Esophagus squamous epithelium (tissue), 5 donors: Measurements from ENCODE around the gene COL23A1. TPM values are rescaled to one million over a fixed set of nuclear protein-coding genes. Genes with fewer than 3 reads are reported as not detected.

Source experiments
- DNase-seq: peaks from one replicate; lab custom pipeline; 2025; lab: John Stamatoyannopoulos, UW
- H3K27ac ChIP-seq, 4 donors: fragments of 200-600 bp; sonication (generic); one replicate each; pipeline ENCODE4 v1.5.1; 2016 to 2019; ENCODE audit warnings: mild to moderate bottlenecking in 1 of 4
- H3K27me3 ChIP-seq, 4 donors: fragments of 200-600 bp; sonication (generic); 1 replicate in 3 of 4; 2 replicates in 1 of 4; pipeline versions ENCODE4 v1.5.1 to v1.6.0; 2017 to 2021; ENCODE audit warnings: antibody characterized with exemption in 1 of 4
- H3K36me3 ChIP-seq, 3 donors: fragments of 200-600 bp; sonication (generic); one replicate each; pipeline ENCODE4 v1.5.1; 2016 to 2019
- H3K4me1 ChIP-seq, 3 donors: fragments of 200-600 bp; sonication (generic); one replicate each; pipeline ENCODE4 v1.5.1; 2017 to 2019
- H3K4me3 ChIP-seq, 4 donors: fragments of 200-600 bp; sonication (generic); 1 replicate in 3 of 4; 2 replicates in 1 of 4; pipeline ENCODE4 v1.5.1; 2016 to 2019; ENCODE audit warnings: mild to moderate bottlenecking in 2 of 4, moderate library complexity in 1 of 4
- H3K9me3 ChIP-seq, 3 donors: fragments of 200-600 bp; sonication (generic); one replicate each; pipeline ENCODE4 v1.5.1; 2016 to 2019
- POLR2A ChIP-seq, 4 donors: fragments of 450-650 bp; IDR thresholded peaks; one replicate each; pipeline ENCODE4 v1.6.1; 2017; ENCODE audit warnings: antibody characterized with exemption in 4 of 4, mild to moderate bottlenecking in 4 of 4, moderate library complexity in 3 of 4
- WGBS, 2 donors: methylation state at CpG; one replicate each; pipeline ENCODE4 v1.1.5; 2018; 5-methylcytosine and 5-hydroxymethylcytosine counted together
- intact Hi-C: fragments of 100-400 bp; cut with DNase I; formaldehyde crosslinking; loops from one replicate; pipeline ENCODE4 v1.15.0; 2022
- total RNA-seq, 4 donors: library from RNA; depleted of rRNA; stranded (reverse); fragments of >200 nt; gene quantifications; one replicate each; pipeline ENCODE4 v1.1.0, GENCODE V29; 2016
- TF ChIP-seq, protein P1 (sequence below), 6 experiments: fragments of 450-650 bp in 4 of 6; fragments of 200-600 bp in 2 of 6; sonication (generic) in 2 of 6; IDR thresholded peaks; one replicate each; pipeline ENCODE4 v1.5.1; 2016 to 2019; ENCODE audit warnings: antibody characterized with exemption in 6 of 6, mild to moderate bottlenecking in 4 of 6, moderate library complexity in 4 of 6
- donor health status: DM: yes; HTN: yes; CAD: no.

Gene COL23A1
- total RNA-seq, 4 donors from 2014 or later = 0.41 to 1.5 (median 0.44) TPM; not detected in 1

- H3K9me3 ChIP-seq = no peaks in the 10 kb centered on the region
- TF ChIP-seq, protein P1, sequence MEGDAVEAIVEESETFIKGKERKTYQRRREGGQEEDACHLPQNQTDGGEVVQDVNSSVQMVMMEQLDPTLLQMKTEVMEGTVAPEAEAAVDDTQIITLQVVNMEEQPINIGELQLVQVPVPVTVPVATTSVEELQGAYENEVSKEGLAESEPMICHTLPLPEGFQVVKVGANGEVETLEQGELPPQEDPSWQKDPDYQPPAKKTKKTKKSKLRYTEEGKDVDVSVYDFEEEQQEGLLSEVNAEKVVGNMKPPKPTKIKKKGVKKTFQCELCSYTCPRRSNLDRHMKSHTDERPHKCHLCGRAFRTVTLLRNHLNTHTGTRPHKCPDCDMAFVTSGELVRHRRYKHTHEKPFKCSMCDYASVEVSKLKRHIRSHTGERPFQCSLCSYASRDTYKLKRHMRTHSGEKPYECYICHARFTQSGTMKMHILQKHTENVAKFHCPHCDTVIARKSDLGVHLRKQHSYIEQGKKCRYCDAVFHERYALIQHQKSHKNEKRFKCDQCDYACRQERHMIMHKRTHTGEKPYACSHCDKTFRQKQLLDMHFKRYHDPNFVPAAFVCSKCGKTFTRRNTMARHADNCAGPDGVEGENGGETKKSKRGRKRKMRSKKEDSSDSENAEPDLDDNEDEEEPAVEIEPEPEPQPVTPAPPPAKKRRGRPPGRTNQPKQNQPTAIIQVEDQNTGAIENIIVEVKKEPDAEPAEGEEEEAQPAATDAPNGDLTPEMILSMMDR (IDR thresholded peaks at IDR 0.05) = no peak
- no peak for TF ChIP-seq POLR2A (IDR thresholded peaks at IDR 0.05)
- H3K36me3 ChIP-seq = no peaks in the 10 kb centered on the region
- WGBS, 2 donors = 89 to 94% methylated on average over 2 of the region's 2 CpGs
- no peak for DNase-seq
- peaks cover 0 to 11% (median 0%) of the 10 kb centered on the region in 3 donors for H3K4me1 ChIP-seq
- no peak overlapping the region for H3K27ac ChIP-seq
- intact Hi-C loops = no loop called here
- H3K4me3 ChIP-seq = no peak overlapping the region
- H3K27me3 ChIP-seq = peaks cover 0 to 22% (median 0%) of the 10 kb centered on the region in 4 donors
Observed at GRCh38 chr5:178380086-178380485, 210.1 kb downstream of the COL23A1 start.

DNA sequence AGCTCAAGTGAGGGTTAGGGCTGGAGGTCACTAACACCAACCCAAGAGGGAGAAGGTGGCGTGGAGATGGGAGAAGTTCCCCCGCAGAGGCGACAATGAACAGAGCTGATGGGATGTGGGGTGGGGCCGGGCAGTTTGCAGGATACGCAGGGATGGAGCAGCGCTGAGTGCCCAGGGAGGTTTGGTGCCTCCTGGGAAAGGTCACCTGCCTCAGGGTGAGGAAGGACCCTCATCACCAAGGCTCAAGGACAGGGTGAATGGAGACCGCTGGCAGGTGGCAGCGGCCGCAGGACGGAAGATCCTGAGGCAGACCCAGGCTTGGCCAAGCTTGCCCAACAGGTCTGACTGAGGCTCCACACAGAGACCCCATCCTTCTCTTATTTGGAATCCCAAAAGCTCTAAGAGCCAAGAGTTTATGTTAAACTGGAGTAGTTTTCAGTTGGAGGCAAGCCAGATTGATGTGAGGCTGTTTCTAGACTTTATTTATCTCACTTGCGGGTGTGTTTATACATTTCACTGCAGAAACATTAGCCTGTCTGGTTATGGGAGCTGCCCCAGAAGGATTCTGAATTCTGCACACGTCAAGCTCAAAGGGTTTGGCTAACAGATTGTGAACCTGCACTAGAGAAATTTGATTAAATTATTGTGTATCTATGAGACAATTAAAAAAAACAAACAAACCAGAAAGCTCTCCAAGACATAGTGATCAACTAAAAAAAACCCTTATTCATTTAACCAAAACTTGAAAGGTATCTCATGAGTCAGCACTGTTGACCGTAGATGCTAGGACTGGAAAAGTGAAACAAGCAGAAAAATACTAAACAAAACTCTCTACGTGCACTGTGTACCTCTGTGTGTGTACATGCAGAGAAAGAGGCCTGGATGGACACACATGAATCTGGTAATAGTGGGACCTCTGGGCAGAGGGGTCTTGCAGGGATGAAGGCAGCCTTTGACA is 211.4 kb downstream of the COL23A1 start:
- no peak for DNase-seq

DNA sequence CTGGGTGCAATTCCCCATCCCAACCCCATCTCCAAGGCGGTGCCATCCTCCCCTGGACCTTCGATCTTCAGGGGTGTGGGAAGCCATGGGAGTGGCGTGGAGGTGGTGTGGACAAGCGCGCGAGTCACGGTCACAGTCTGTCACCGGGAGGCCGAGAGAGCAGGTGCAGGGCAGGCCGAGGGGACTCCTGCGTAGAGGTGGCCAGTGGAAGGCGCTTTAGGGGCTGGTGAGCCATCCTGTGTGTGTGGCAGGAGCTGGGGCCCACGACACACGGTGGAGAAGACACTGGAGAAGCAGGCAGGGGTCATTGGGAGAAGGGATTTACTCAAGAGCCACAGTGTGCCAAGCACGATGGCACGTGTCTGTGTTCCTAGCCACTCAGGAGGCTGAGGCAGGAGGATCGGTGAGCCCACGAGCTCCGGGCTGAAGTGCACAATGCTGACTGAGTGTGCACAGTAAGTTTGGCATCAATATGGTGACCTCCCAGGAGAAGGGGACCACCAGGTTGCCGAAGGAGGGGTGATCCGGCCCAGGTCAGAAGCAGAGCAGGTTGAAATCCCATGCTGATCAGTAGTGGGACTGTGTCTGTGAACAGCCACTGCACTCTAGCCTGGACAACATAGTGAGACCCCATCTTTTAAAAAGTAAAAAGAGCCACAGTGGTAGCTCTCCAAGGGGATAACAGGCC is 212.5 kb downstream of the COL23A1 start:
- peaks cover 0 to 10% (median 0%) of the 10 kb centered on the region in 4 donors for H3K27me3 ChIP-seq
- DNase-seq = no peak
- no peaks in the 10 kb centered on the region for H3K9me3 ChIP-seq
- no peak overlapping the region for H3K27ac ChIP-seq
- no peak for TF ChIP-seq POLR2A (IDR thresholded peaks at IDR 0.05)
- TF ChIP-seq, protein P1 (IDR thresholded peaks at IDR 0.05) = no peak
- intact Hi-C loops = no loop called here
- H3K4me1 ChIP-seq = no peaks in the 10 kb centered on the region
- 92 to 96% methylated on average over 9 to 15 of the region's 21 CpGs for WGBS, 2 donors
- H3K4me3 ChIP-seq = no peak overlapping the region
- H3K36me3 ChIP-seq = no peaks in the 10 kb centered on the region

More for the DNA sequence above, 211.4 kb downstream of the COL23A1 start:
- intact Hi-C loops = no loop called here
- Histone ChIP-seq H3K27ac (no peak overlapping the region), H3K36me3 (no peaks in the 10 kb centered on the region), H3K9me3 (no peaks in the 10 kb centered on the region), H3K4me1 (peaks cover 0 to 1% (median 0%) of the 10 kb centered on the region in 3 donors), H3K4me3 (no peak overlapping the region), H3K27me3 (peaks cover 0 to 11% (median 0%) of the 10 kb centered on the region in 4 donors)
- WGBS, 2 donors = 77 to 85% methylated on average over 9 to 13 of the region's 14 CpGs
- TF ChIP-seq POLR2A (IDR thresholded peaks at IDR 0.05) = no peak

DNA sequence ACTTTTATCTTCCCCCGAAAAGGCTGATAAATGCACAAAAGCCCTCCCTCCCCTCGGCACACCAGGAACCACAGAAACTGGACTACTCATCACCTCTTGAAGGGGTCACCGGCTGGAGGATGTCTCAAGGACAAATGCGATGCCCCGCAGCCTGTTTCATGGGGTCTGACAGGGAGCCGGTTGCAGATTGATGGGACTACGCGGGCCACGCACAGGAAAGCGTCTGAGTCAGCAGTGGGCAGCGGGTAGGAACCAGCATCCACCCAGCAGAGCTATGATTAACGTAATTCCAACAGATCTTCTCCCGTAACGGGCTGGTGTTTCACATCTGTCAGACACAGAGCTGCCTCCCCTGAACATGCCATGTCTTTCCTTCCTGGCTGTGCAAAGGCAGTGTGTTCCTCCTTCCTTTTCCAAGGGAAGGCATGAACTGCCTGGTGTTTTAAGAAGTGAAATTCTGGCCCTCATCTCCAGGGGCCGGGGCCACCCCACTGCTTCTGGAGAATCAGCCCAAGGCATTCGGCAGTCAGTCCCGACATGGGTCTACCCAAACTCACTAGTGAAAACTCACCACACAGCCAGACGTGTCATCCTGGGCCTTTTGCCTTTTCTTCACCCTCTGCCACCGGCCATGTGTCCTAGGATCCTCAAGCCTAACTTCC is 213.1 kb downstream of the COL23A1 start:
- Histone ChIP-seq H3K27ac (no peak overlapping the region), H3K27me3 (peaks cover 0 to 17% (median 0%) of the 10 kb centered on the region in 4 donors), H3K4me3 (no peak overlapping the region), H3K36me3 (no peaks in the 10 kb centered on the region), H3K4me1 (peaks cover 0 to 6% (median 0%) of the 10 kb centered on the region in 3 donors), H3K9me3 (no peaks in the 10 kb centered on the region)
- no peak for TF ChIP-seq POLR2A (IDR thresholded peaks at IDR 0.05)
- TF ChIP-seq, protein P1 (IDR thresholded peaks at IDR 0.05) = no peak
- 64 to 85% methylated on average over 13 to 15 of the region's 19 CpGs for WGBS, 2 donors
- DNase-seq = no peak
- intact Hi-C loops = no loop called here

DNA sequence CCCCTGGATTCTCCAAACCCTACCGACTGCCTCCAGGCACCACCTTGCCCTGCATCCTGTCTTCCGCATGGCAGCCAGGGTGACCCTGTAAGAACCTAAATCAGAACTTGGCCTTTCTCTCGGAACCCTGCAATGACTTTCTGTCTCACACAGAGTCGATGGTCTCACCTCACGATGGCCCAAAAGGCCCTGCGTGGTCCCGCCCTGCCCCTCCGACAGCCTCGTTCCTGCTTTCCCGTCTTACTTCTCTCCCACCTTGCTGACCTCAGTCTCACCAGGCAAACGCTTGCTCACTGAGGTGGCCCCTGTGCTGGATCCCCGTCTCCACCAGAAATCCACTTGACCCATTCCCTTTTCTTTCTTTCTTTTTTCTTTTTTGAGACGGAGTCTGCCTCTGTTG is 214.8 kb downstream of the COL23A1 start:
- intact Hi-C loops = no loop called here
- TF ChIP-seq POLR2A (IDR thresholded peaks at IDR 0.05) = no peak
- TF ChIP-seq, protein P1 (IDR thresholded peaks at IDR 0.05) = no peak
- peaks cover 0 to 16% (median 6%) of the 10 kb centered on the region in 3 donors for H3K4me1 ChIP-seq

More for the DNA sequence above, 214.8 kb downstream of the COL23A1 start:
- 94 to 96% methylated on average over 13 of the region's 13 CpGs for WGBS, 2 donors
- no peak for DNase-seq
- Histone ChIP-seq H3K27ac (no peak overlapping the region), H3K4me3 (no peak overlapping the region), H3K9me3 (no peaks in the 10 kb centered on the region), H3K27me3 (peaks cover 0 to 25% (median 0%) of the 10 kb centered on the region in 4 donors), H3K36me3 (no peaks in the 10 kb centered on the region)
